B cell (primary cell): ENCODE results near the gene LBH. TPM values are rescaled to one million over a fixed set of nuclear protein-coding genes. Genes with fewer than 3 reads are reported as not detected.

Experiments
- ATAC-seq: fragments of 200-7000 bp; cut with Tn5 transposase; one replicate; pipeline ENCODE4 v1.10.0; 2021; ENCODE audit warnings: low read depth, mild to moderate bottlenecking, moderate number of reproducible peaks, moderate library complexity
- CTCF ChIA-PET: fragments of 350-600 bp; sonication (Branson Sonifier 250); formaldehyde crosslinking; loops from one replicate; lab custom pipeline; 2021; ENCODE audit warnings: antibody characterized with exemption, inconsistent platforms; lab: Charles Lee
- POLR2A ChIA-PET: fragments of 350-600 bp; sonication (Branson Sonifier 250); formaldehyde crosslinking; loops from one replicate; lab custom pipeline; 2021; ENCODE audit warnings: antibody characterized with exemption; lab: Charles Lee
- DNase-seq: peaks from one replicate; pipeline ENCODE4 v3.0.0; 2013
- H2AFZ ChIP-seq: 2 replicates; pipeline ENCODE4 v1.6.1; 2012; ENCODE audit warnings: mild to moderate bottlenecking, low read depth, low read length; ENCODE audit not compliant: insufficient read depth, poor library complexity, severe bottlenecking
- H3K27ac ChIP-seq, 2 donors: 1 replicate in 1 of 2; 2 replicates in 1 of 2; pipeline ENCODE4 v1.5.1; 2012 to 2013; ENCODE audit warnings: low read length in 2 of 2, mild to moderate bottlenecking in 2 of 2, moderate library complexity in 1 of 2
- H3K27me3 ChIP-seq, 4 experiments: fragments of 200-600 bp in 1 of 4; sonication (generic) in 1 of 4; replicated peaks in 1 of 4; 1 replicate in 2 of 4; 2 replicates in 2 of 4; pipeline versions ENCODE4 v1.6.1 to v1.7.0; 2013 to 2016; ENCODE audit warnings: low read length in 3 of 4, mild to moderate bottlenecking in 2 of 4, mixed read lengths in 1 of 4, moderate library complexity in 1 of 4; ENCODE audit not compliant: insufficient read depth in 4 of 4, control insufficient read depth in 3 of 4; ENCODE audit errors: control extremely low read depth in 1 of 4
- H3K36me3 ChIP-seq, 2 experiments: replicated peaks in 1 of 2; 1 replicate in 1 of 2; 2 replicates in 1 of 2; pipeline versions ENCODE4 v1.6.1 to v1.7.1; 2013; ENCODE audit warnings: low read length in 1 of 2; ENCODE audit not compliant: insufficient read depth in 2 of 2, control insufficient read depth in 1 of 2; ENCODE audit errors: control extremely low read depth in 1 of 2, extremely low read depth in 1 of 2
- H3K4me1 ChIP-seq, 2 donors: fragments of 200-600 bp in 1 of 2; sonication (generic) in 1 of 2; 1 replicate in 1 of 2; 2 replicates in 1 of 2; pipeline versions ENCODE4 v1.5.1 to v1.6.1; 2013 to 2017; ENCODE audit warnings: low read length in 2 of 2; ENCODE audit not compliant: control insufficient read depth in 2 of 2, insufficient read depth in 2 of 2
- H3K4me2 ChIP-seq: replicated peaks from 2 replicates; pipeline ENCODE3; 2012; ENCODE audit warnings: mild to moderate bottlenecking, low read depth, low read length; ENCODE audit not compliant: poor library complexity, severe bottlenecking
- H3K4me3 ChIP-seq, 5 experiments: fragments of 200-600 bp in 1 of 5; sonication (generic) in 1 of 5; 1 replicate in 3 of 5; 2 replicates in 2 of 5; pipeline versions ENCODE4 v1.5.1 to v1.7.0; 2011 to 2016; ENCODE audit warnings: low read length in 4 of 5, mild to moderate bottlenecking in 4 of 5, low read depth in 2 of 5, control low read depth in 1 of 5, moderate library complexity in 1 of 5; ENCODE audit not compliant: insufficient read depth in 1 of 5; ENCODE audit errors: control extremely low read depth in 1 of 5, extremely low read depth in 1 of 5
- H3K79me2 ChIP-seq: fragments of 200-600 bp; sonication (generic); one replicate; pipeline ENCODE4 v1.6.0; 2016; ENCODE audit warnings: low read length; ENCODE audit not compliant: control insufficient read depth, insufficient read depth
- H3K9ac ChIP-seq: fragments of 200-600 bp; sonication (generic); 2 replicates; pipeline ENCODE4 v1.6.1; 2017; ENCODE audit warnings: mild to moderate bottlenecking, low read length, moderate library complexity
- H3K9me3 ChIP-seq, 3 donors: one replicate each; pipeline versions ENCODE4 v1.6.1 to v1.7.1; 2013; ENCODE audit warnings: low read length in 2 of 3; ENCODE audit not compliant: control insufficient read depth in 2 of 3, insufficient read depth in 1 of 3; ENCODE audit errors: control extremely low read depth in 1 of 3
- H4K20me1 ChIP-seq: 2 replicates; pipeline ENCODE4 v1.6.0; 2012; ENCODE audit warnings: mild to moderate bottlenecking, low read length; ENCODE audit not compliant: insufficient read depth, control insufficient read depth, poor library complexity, severe bottlenecking
- H3K27ac Mint-ChIP-seq: one replicate; pipeline ENCODE4 v1.8.0; 2021; ENCODE audit warnings: mixed read lengths
- H3K27me3 Mint-ChIP-seq: one replicate; pipeline ENCODE4 v1.8.0; 2021; ENCODE audit warnings: mixed read lengths
- H3K4me1 Mint-ChIP-seq: one replicate; pipeline ENCODE4 v1.8.0; 2021; ENCODE audit warnings: mixed read lengths
- H3K4me3 Mint-ChIP-seq: one replicate; pipeline ENCODE4 v1.8.0; 2021; ENCODE audit warnings: mixed read lengths
- H3K9me3 Mint-ChIP-seq: one replicate; pipeline ENCODE4 v1.8.0; 2022; ENCODE audit warnings: mixed read lengths; ENCODE audit not compliant: insufficient read depth
- EZH2 ChIP-seq: IDR thresholded peaks from 2 replicates; pipeline ENCODE4 v1.6.1; 2012; ENCODE audit warnings: borderline replicate concordance, low read depth, mild to moderate bottlenecking, moderate library complexity, low read length; ENCODE audit not compliant: insufficient read depth, poor library complexity, severe bottlenecking
- WGBS: methylation state at CpG from one replicate; pipeline ENCODE4 v1.1.5; 2013; ENCODE audit warnings: missing lambda C conversion rate; ENCODE audit not compliant: insufficient coverage; 5-methylcytosine and 5-hydroxymethylcytosine counted together
- intact Hi-C: fragments of 100-400 bp; cut with micrococcal nuclease; formaldehyde crosslinking; loops from one replicate; pipeline ENCODE4 v1.10.0; 2022
- polyA plus RNA-seq: library from polyadenylated mRNA; depleted of rRNA; stranded (reverse); fragments of >200 nt; gene quantifications from 2 replicates; pipeline ENCODE4 v1.2.3, GENCODE V29; 2012
- total RNA-seq, 2 donors: library from RNA; stranded (reverse); fragments of 120-200 nt in 1 of 2; gene quantifications; 1 replicate in 1 of 2; 2 replicates in 1 of 2; pipeline versions ENCODE4 v1.2.3 to v1.2.4, GENCODE V29; 2013 to 2022
- TF ChIP-seq, protein P1 (sequence below): fragments of 200-600 bp; IDR thresholded peaks from one replicate; pipeline ENCODE4 v1.8.0; 2022; ENCODE audit warnings: antibody characterized with exemption, mild to moderate bottlenecking

The LBH gene
- total and polyA plus RNA-seq, 2 donors (not counting 1 experiment from before 2014, with no cell fraction given): 158 to 201 TPM

DNA sequence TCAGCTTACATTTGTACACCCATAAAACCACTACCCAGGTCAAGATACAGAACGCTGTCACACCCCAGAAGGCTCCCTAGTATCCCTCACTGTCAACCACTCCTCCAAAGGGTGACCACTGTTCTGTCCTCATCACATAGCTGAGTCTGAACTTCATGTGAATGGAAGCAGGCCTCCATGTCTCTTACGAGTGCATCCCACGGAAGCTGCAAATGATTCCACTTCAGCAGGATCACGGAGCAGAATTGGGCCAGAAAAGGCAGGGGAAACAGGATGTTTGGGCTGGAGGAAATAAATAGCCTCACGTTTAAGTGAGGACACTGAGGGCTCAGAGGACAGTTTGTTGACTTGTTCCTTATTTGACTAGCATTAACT lies 38.4 kb downstream of the LBH start:
- H3K4me3 Mint-ChIP-seq: peak overlapping the region; percentile 30

DNA sequence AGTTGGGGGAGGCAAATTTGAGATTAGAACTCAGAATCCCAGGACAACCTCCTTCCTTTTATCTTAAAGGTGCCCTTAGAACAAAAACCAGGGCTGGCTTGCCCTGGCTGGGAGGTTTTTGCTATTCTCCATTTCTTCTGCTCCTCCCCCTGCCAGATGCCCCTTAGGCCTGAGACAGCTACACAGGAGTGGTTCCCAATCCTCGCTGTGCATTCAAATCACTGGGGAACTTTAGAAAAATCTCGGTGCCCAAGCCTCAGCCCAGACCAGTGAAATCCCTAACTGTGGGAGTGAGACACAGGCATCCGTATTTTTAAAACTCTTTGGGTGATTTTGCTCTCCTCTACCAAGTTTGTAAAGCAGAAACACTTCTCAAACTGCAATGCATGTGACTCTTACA lies 38.8 kb downstream of the LBH start:
- no peak overlapping the region for H2AFZ ChIP-seq
- H3K4me1 Mint-ChIP-seq: peaks cover 88% of the 10 kb centered on the region
- H3K4me3 ChIP-seq: no peak overlapping the region
- CTCF ChIA-PET: interaction anchor here (4.7 kb wide), 1 partner anchor 66 kb away, joined by 15 read pairs; no protein-coding TSS in a partner anchor
- no peaks in the 10 kb centered on the region for H3K9me3 ChIP-seq
- no peaks in the 10 kb centered on the region for H4K20me1 ChIP-seq
- intact Hi-C loops: no loop called here
- H3K27me3 Mint-ChIP-seq: no peaks in the 10 kb centered on the region
- WGBS: 93% methylated on average over 3 of the region's 3 CpGs
- H3K4me2 ChIP-seq: peak overlapping the region; percentile 49
- ATAC-seq: no peak
- H3K27ac Mint-ChIP-seq: peak overlapping the region; percentile 78
- no peaks in the 10 kb centered on the region for H3K9me3 Mint-ChIP-seq
- no peak for DNase-seq
- no peak for TF ChIP-seq EZH2
- TF ChIP-seq, protein P1, sequence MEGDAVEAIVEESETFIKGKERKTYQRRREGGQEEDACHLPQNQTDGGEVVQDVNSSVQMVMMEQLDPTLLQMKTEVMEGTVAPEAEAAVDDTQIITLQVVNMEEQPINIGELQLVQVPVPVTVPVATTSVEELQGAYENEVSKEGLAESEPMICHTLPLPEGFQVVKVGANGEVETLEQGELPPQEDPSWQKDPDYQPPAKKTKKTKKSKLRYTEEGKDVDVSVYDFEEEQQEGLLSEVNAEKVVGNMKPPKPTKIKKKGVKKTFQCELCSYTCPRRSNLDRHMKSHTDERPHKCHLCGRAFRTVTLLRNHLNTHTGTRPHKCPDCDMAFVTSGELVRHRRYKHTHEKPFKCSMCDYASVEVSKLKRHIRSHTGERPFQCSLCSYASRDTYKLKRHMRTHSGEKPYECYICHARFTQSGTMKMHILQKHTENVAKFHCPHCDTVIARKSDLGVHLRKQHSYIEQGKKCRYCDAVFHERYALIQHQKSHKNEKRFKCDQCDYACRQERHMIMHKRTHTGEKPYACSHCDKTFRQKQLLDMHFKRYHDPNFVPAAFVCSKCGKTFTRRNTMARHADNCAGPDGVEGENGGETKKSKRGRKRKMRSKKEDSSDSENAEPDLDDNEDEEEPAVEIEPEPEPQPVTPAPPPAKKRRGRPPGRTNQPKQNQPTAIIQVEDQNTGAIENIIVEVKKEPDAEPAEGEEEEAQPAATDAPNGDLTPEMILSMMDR: no peak
- H3K79me2 ChIP-seq: peaks cover 14% of the 10 kb centered on the region
- H3K27me3 ChIP-seq: no peaks in the 10 kb centered on the region
- H3K27ac ChIP-seq: peak overlapping the region in 1 of 2 donors; percentile 5
- peak overlapping the region; percentile 30 for H3K4me3 Mint-ChIP-seq
- H3K9ac ChIP-seq: no peak overlapping the region
- POLR2A ChIA-PET: interaction anchor here (1.4 to 3.2 kb wide), 2 partner anchors 11 to 12 kb away, joined by 5 to 11 read pairs; no protein-coding TSS in a partner anchor
- peaks cover 77 to 93% of the 10 kb centered on the region in 2 donors for H3K4me1 ChIP-seq
- no peaks in the 10 kb centered on the region for H3K36me3 ChIP-seq

More for the DNA sequence above, 38.4 kb downstream of the LBH start:
- DNase-seq: no peak
- H3K4me1 ChIP-seq: peaks cover 79 to 96% of the 10 kb centered on the region in 2 donors
- H3K4me3 ChIP-seq: no peak overlapping the region
- intact Hi-C loops: loop anchor here (5.0 kb wide), 1 partner anchor 37 kb away; the partner anchor contains the start of gene LBH
- no peaks in the 10 kb centered on the region for H3K9me3 Mint-ChIP-seq
- peaks cover 88% of the 10 kb centered on the region for H3K4me1 Mint-ChIP-seq
- ATAC-seq: no peak
- TF ChIP-seq, protein P1: no peak
- no peak for TF ChIP-seq EZH2
- no peaks in the 10 kb centered on the region for H4K20me1 ChIP-seq
- H2AFZ ChIP-seq: no peak overlapping the region
- WGBS: 87% methylated on average over 5 of the region's 5 CpGs
- H3K27me3 Mint-ChIP-seq: no peaks in the 10 kb centered on the region
- H3K4me2 ChIP-seq: peak overlapping the region; percentile 49
- H3K27ac ChIP-seq: no peak overlapping the region
- H3K9me3 ChIP-seq: no peaks in the 10 kb centered on the region
- H3K9ac ChIP-seq: no peak overlapping the region
- ChIA-PET POLR2A (interaction anchor here (1.4 kb wide), 1 partner anchor 12 kb away, joined by 5 read pairs; no protein-coding TSS in a partner anchor), CTCF (interaction anchor here (4.7 kb wide), 1 partner anchor 67 kb away, joined by 15 read pairs; no protein-coding TSS in a partner anchor)
- peaks cover 14% of the 10 kb centered on the region for H3K79me2 ChIP-seq
- peak overlapping the region; percentile 71 for H3K27ac Mint-ChIP-seq
- H3K36me3 ChIP-seq: no peaks in the 10 kb centered on the region
- no peaks in the 10 kb centered on the region for H3K27me3 ChIP-seq
